Pancreas (tissue), 10 donors: ENCODE measurements around the gene STMND1. TPM values are rescaled to one million over a fixed set of nuclear protein-coding genes. Genes with fewer than 3 reads are reported as not detected.

Experiments used
- ATAC-seq, 4 donors: fragments of 200-7000 bp; cut with Tn5 transposase; one replicate each; pipeline versions ENCODE4 v1.8.0 to v1.9.1; 2020; ENCODE audit warnings: mild to moderate bottlenecking in 4 of 4, moderate library complexity in 4 of 4
- DNase-seq, 6 donors: peaks; one replicate each; pipeline ENCODE4 v3.0.0-alpha.2; 2020
- FAIRE-seq: peaks from 2 replicates; lab custom pipeline; 2012; peaks lifted over from hg19 to GRCh38; lab: Jason Lieb, UNC
- H3K27ac ChIP-seq, 4 donors: fragments of 200-600 bp; sonication (generic); 1 replicate in 3 of 4; 2 replicates in 1 of 4; pipeline versions ENCODE4 v1.5.0 to v1.8.0; 2020
- H3K27me3 ChIP-seq, 4 donors: fragments of 200-600 bp; one replicate each; pipeline ENCODE4 v1.8.0; 2021
- H3K36me3 ChIP-seq, 3 donors: fragments of 200-600 bp; sonication (generic) in 1 of 3; one replicate each; pipeline versions ENCODE4 v1.5.0 to v1.8.0; 2020 to 2021
- H3K4me1 ChIP-seq, 3 donors: fragments of 200-600 bp; one replicate each; pipeline ENCODE4 v1.8.0; 2021
- H3K4me3 ChIP-seq, 4 donors: fragments of 200-600 bp; sonication (generic) in 2 of 4; one replicate each; pipeline versions ENCODE4 v1.5.0 to v1.8.0; 2020 to 2021
- H3K9me3 ChIP-seq, 4 donors: fragments of 200-600 bp; one replicate each; pipeline ENCODE4 v1.8.0; 2021
- WGBS, 2 donors: extraction: QIAGEN DNeasy Blood & Tissue Kit; methylation state at CpG; one replicate each; pipeline ENCODE4 v1.1.7; 2013; 5-methylcytosine and 5-hydroxymethylcytosine counted together
- intact Hi-C, 3 donors: fragments of 100-400 bp; cut with DNase I; formaldehyde crosslinking; loops; one replicate each; pipeline versions ENCODE4 v1.11.1 to v1.14.2; 2022
- polyA plus RNA-seq, 2 donors: library from polyadenylated mRNA; stranded (reverse); fragments of 200-250 nt; gene quantifications; one replicate each; pipeline ENCODE4 v1.2.3, GENCODE V29; 2013
- total RNA-seq, 6 donors: library from RNA; stranded (reverse); fragmentation: NEBNext Ultra II Directional in 4 of 6; extraction: Animal tissue kit (Norgen Biotek cat#: 25700) in 4 of 6; gene quantifications; one replicate each; pipeline versions ENCODE4 v1.2.1 to v1.2.4, GENCODE V29; 2021 to 2023
- TF ChIP-seq, protein P1 (sequence below), 4 donors: fragments of 200-600 bp; sonication (generic) in 3 of 4; IDR thresholded peaks; one replicate each; pipeline versions ENCODE4 v1.5.0 to v1.8.0; 2021; ENCODE audit warnings: antibody characterized with exemption in 4 of 4
- donor health status: healthy with polysubstance abuse.
- donor health status: DM: no; HTN: no; CAD: no; lungs with moderate emphysema.
- donor health status: DM: no; HTN: no; CAD: no.
- donor health status: control.
- donor health status: control.
- donor health status: Bipolar disorder and iron deficiency.
- donor health status: DM: yes; HTN: yes; CAD: no.
- donor health status: DM: no; HTN: no; CAD: no.
- donor health status: DM: no; HTN: no; CAD: no.
- donor health status: DM: yes; HTN: yes; CAD: no.

The STMND1 gene
- total and polyA plus RNA-seq, 8 donors: 0.21 to 3.8 (median 1.4) TPM

DNA sequence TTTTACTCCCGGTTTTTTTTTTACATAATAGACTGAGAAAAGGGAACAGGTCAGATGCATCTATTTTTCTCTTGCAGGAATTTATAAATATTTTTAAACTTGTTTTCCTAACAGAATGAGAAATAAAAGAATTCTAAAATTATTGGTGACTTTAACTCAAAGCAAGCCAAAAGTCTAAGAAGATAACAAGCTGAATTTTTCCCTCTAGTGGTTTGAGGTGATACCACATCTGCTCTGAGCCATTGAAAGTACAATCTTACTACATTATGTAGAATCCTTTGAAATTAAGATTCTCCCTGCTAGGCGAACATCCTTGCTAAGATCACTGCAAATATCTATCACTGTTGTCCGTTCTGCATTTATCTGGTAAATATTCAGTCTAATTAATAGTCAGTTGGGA is 10.7 kb upstream of the STMND1 start:
- Histone ChIP-seq H3K9me3 (no peaks in the 10 kb centered on the region), H3K4me3 (no peak overlapping the region), H3K27ac (no peak overlapping the region), H3K36me3 (no peaks in the 10 kb centered on the region), H3K27me3 (no peaks in the 10 kb centered on the region), H3K4me1 (peaks cover 0 to 8% (median 4%) of the 10 kb centered on the region in 3 donors)
- ATAC-seq: no peak
- no peak for DNase-seq
- TF ChIP-seq, protein P1, sequence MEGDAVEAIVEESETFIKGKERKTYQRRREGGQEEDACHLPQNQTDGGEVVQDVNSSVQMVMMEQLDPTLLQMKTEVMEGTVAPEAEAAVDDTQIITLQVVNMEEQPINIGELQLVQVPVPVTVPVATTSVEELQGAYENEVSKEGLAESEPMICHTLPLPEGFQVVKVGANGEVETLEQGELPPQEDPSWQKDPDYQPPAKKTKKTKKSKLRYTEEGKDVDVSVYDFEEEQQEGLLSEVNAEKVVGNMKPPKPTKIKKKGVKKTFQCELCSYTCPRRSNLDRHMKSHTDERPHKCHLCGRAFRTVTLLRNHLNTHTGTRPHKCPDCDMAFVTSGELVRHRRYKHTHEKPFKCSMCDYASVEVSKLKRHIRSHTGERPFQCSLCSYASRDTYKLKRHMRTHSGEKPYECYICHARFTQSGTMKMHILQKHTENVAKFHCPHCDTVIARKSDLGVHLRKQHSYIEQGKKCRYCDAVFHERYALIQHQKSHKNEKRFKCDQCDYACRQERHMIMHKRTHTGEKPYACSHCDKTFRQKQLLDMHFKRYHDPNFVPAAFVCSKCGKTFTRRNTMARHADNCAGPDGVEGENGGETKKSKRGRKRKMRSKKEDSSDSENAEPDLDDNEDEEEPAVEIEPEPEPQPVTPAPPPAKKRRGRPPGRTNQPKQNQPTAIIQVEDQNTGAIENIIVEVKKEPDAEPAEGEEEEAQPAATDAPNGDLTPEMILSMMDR (IDR thresholded peaks at IDR 0.05): peak in 1 of 4 donors; percentile 17
- FAIRE-seq: no peak
- intact Hi-C loops: no loop called here
- 68 to 79% methylated on average over 3 of the region's 3 CpGs for WGBS, 2 donors

DNA sequence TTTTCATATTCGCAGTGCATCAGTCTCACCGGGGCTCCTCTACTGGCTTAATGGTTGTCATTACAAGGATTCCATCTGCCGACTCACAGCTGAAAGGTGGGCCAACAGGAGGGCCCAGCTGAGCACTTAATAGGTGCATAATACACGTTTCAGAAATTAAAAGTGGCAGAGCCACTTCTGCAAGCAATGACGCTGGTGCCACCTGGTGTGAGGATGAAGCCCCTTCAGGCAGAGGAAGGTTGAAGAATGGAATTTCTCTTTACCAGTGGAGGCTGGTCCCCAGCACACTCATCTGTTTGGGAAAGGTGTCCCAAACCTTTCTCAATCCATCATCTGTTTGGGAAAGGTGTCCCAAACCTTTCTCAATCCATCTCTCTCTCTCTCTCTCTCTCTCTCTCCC is 8.2 kb upstream of the STMND1 start:
- no peaks in the 10 kb centered on the region for H3K36me3 ChIP-seq
- no peak for ATAC-seq
- no peak overlapping the region for H3K4me3 ChIP-seq
- H3K4me1 ChIP-seq: peaks cover 10 to 19% (median 11%) of the 10 kb centered on the region in 3 donors
- no peak for DNase-seq
- intact Hi-C loops: no loop called here
- no peak overlapping the region for H3K27ac ChIP-seq
- FAIRE-seq: no peak
- H3K9me3 ChIP-seq: no peaks in the 10 kb centered on the region
- 66 to 69% methylated on average over 5 of the region's 5 CpGs for WGBS, 2 donors
- TF ChIP-seq, protein P1 (IDR thresholded peaks at IDR 0.05): no peak
- no peaks in the 10 kb centered on the region for H3K27me3 ChIP-seq

DNA sequence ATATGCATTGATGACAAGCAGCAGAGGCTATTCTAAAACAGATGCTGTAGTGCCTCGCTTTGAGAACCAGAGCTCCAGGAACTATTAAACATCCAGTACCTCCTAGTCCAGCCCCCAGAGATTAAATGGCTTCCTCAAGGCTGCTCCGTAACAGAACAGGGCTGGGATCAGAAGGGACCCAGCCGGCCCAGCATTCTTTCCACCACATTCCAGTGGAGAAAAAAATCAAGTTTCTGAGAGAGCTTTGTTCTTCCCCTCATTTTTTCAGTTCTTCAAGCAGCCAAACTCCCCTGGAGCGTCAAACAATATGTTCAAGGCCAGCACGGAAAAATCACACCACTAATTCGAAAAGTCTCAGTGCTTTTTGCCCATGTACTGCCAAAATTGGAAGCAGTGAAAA is 5.8 kb upstream of the STMND1 start:
- H3K27ac ChIP-seq: peak overlapping the region; percentile 39 to 77 (median 66)
- WGBS, 2 donors: 8 to 10% methylated on average over 6 of the region's 6 CpGs

DNA sequence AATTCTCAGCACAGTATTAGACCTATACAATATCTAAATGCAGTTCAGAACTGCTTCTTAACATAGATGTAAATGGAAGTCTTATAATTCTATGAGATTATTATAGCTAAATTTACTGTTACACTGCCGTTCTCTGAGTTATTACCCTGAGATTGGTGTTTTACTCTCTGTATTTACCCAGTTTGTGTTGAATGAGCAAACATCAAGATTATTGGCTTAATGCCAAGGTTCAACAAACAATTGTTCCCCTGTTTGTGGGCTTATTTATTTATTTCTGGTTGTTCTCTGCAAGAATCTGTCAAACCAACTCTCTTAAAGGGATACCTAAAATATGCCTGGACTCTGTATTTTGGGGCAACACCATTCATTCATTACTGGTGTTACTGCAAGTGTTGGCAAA is 5.2 kb upstream of the STMND1 start:
- TF ChIP-seq, protein P1 (IDR thresholded peaks at IDR 0.05): no peak
- DNase-seq (no peak), FAIRE-seq (no peak), ATAC-seq (peak; percentile 46 to 74 (median 54))
- no peaks in the 10 kb centered on the region for H3K27me3 ChIP-seq
- H3K4me3 ChIP-seq: no peak overlapping the region
- H3K4me1 ChIP-seq: peaks cover 20 to 31% (median 25%) of the 10 kb centered on the region in 3 donors
- H3K27ac ChIP-seq: peak overlapping the region; percentile 39 to 77 (median 66)
- H3K9me3 ChIP-seq: no peaks in the 10 kb centered on the region
- no peaks in the 10 kb centered on the region for H3K36me3 ChIP-seq
- intact Hi-C loops: no loop called here
- WGBS, 2 donors: 11 to 15% methylated on average over 1 of the region's 1 CpG

More for the DNA sequence above, 5.8 kb upstream of the STMND1 start:
- Histone ChIP-seq H3K4me3 (peak overlapping the region in 1 of 4 donors; percentile 5), H3K4me1 (peaks cover 20 to 31% (median 25%) of the 10 kb centered on the region in 3 donors), H3K36me3 (no peaks in the 10 kb centered on the region), H3K9me3 (no peaks in the 10 kb centered on the region), H3K27me3 (no peaks in the 10 kb centered on the region)
- intact Hi-C loops: no loop called here
- FAIRE-seq (no peak), DNase-seq (peak in 2 of 6 donors; percentile 28 to 38), ATAC-seq (peak; percentile 40 to 71 (median 60))
- TF ChIP-seq, protein P1 (IDR thresholded peaks at IDR 0.05): no peak

DNA sequence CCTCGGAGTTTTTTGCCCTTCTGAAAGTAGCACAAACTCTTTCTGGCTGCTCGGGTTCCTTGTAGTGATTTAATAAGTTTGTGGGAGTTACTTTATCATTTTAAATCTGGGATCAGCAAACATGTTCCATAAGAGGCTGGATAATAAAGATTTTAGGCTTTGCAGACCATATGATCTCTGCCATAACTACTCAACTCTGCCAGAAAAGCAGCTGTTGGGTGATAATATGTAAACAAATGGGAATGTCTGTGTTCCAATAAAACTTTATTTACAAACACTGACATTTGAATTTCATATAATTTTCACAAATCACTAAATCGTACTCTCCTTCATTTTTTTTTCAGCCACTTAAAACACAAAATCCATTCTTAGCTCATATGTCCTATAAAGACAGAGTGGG is 3.9 kb upstream of the STMND1 start:
- DNase-seq (no peak), ATAC-seq (no peak), FAIRE-seq (no peak)
- TF ChIP-seq, protein P1 (IDR thresholded peaks at IDR 0.05): no peak
- Histone ChIP-seq H3K4me1 (peaks cover 20 to 31% (median 25%) of the 10 kb centered on the region in 3 donors), H3K27ac (no peak overlapping the region), H3K27me3 (no peaks in the 10 kb centered on the region), H3K36me3 (no peaks in the 10 kb centered on the region), H3K9me3 (no peaks in the 10 kb centered on the region), H3K4me3 (no peak overlapping the region)
- 62 to 65% methylated on average over 3 of the region's 3 CpGs for WGBS, 2 donors
- intact Hi-C loops: no loop called here
